ENCODE measurements around the gene PAX2.

The PAX2 gene

GRCh38 chr10:100866575-100867098, 121.3 kb downstream of the PAX2 start:
- H3F3A ChIP-seq (ENCODE audit: insufficient read depth), result no peaks in the 10 kb centered on the region
- H3K36me3 ChIP-seq (ENCODE audit: low read length), result no peaks in the 10 kb centered on the region
- no peak overlapping the region for H3K4me3 ChIP-seq (ENCODE audit: insufficient read depth, low read length, poor library complexity, severe bottlenecking)
- no peak overlapping the region for H3K27ac ChIP-seq (ENCODE audit: low read depth, low read length)
- no peaks in the 10 kb centered on the region for H3K79me2 ChIP-seq (ENCODE audit: insufficient read depth, low read length)
- TF ChIP-seq CTCF (IDR thresholded peaks at IDR 0.05; ENCODE audit: insufficient read depth, low read length, poor library complexity, severe bottlenecking) (no peak), EZH2phosphoT487 (conservative IDR thresholded peaks at IDR 0.05; ENCODE audit: low read length) (no peak)
- H4K20me1 ChIP-seq (ENCODE audit: low read depth, low read length), result no peaks in the 10 kb centered on the region
- no peaks in the 10 kb centered on the region for H3K9me3 ChIP-seq (ENCODE audit: insufficient read depth, low read length)
- H3K27me3 ChIP-seq (ENCODE audit: low read length), result no peaks in the 10 kb centered on the region
- no peak overlapping the region for H2AFZ ChIP-seq (ENCODE audit: low read depth, low read length, severe bottlenecking)
- H3K9ac ChIP-seq (ENCODE audit: low read length), result no peak overlapping the region
- H3K4me2 ChIP-seq (ENCODE audit: low read depth, low read length, poor library complexity, severe bottlenecking), result no peak overlapping the region
- H3K9me2 ChIP-seq (replicated peaks; ENCODE audit: insufficient read depth, low read length), result no peaks in the 10 kb centered on the region

- Histone ChIP-seq H3K4me3 (ENCODE audit: insufficient read depth, low read length, poor library complexity, severe bottlenecking) (no peak overlapping the region), H3K9ac (ENCODE audit: low read length) (no peak overlapping the region), H3K9me2 (replicated peaks; ENCODE audit: insufficient read depth, low read length) (no peaks in the 10 kb centered on the region), H2AFZ (ENCODE audit: low read depth, low read length, severe bottlenecking) (no peak overlapping the region), H3K36me3 (ENCODE audit: low read length) (no peaks in the 10 kb centered on the region), H3K27ac (ENCODE audit: low read depth, low read length) (no peak overlapping the region), H3K79me2 (ENCODE audit: insufficient read depth, low read length) (no peaks in the 10 kb centered on the region), H3K9me3 (ENCODE audit: insufficient read depth, low read length) (no peaks in the 10 kb centered on the region), H3K27me3 (ENCODE audit: low read length) (no peaks in the 10 kb centered on the region), H3K4me2 (ENCODE audit: low read depth, low read length, poor library complexity, severe bottlenecking) (no peak overlapping the region), H3F3A (ENCODE audit: insufficient read depth) (no peaks in the 10 kb centered on the region), H4K20me1 (ENCODE audit: low read depth, low read length) (no peaks in the 10 kb centered on the region)
- TF ChIP-seq EZH2phosphoT487 (conservative IDR thresholded peaks at IDR 0.05; ENCODE audit: low read length) (no peak), CTCF (IDR thresholded peaks at IDR 0.05; ENCODE audit: insufficient read depth, low read length, poor library complexity, severe bottlenecking) (no peak)
Measured at GRCh38 chr10:100867261-100867963, 122.0 kb downstream of the PAX2 start.

GRCh38 chr10:100868382-100868781, 123.0 kb downstream of the PAX2 start:
- H3K36me3 ChIP-seq (ENCODE audit: low read length), result no peaks in the 10 kb centered on the region
- H3K27ac ChIP-seq (ENCODE audit: low read depth, low read length), result no peak overlapping the region
- no peaks in the 10 kb centered on the region for H3K9me2 ChIP-seq (replicated peaks; ENCODE audit: insufficient read depth, low read length)
- H3F3A ChIP-seq (ENCODE audit: insufficient read depth), result no peaks in the 10 kb centered on the region
- no peak for TF ChIP-seq CTCF (IDR thresholded peaks at IDR 0.05; ENCODE audit: insufficient read depth, low read length, poor library complexity, severe bottlenecking)
- TF ChIP-seq EZH2phosphoT487 (conservative IDR thresholded peaks at IDR 0.05; ENCODE audit: low read length), result no peak
- H3K9me3 ChIP-seq (ENCODE audit: insufficient read depth, low read length), result no peaks in the 10 kb centered on the region
- no peaks in the 10 kb centered on the region for H3K27me3 ChIP-seq (ENCODE audit: low read length)
- H3K79me2 ChIP-seq (ENCODE audit: insufficient read depth, low read length), result no peaks in the 10 kb centered on the region
- no peak overlapping the region for H2AFZ ChIP-seq (ENCODE audit: low read depth, low read length, severe bottlenecking)
- H3K9ac ChIP-seq (ENCODE audit: low read length), result no peak overlapping the region
- H4K20me1 ChIP-seq (ENCODE audit: low read depth, low read length), result no peaks in the 10 kb centered on the region
- H3K4me3 ChIP-seq (ENCODE audit: insufficient read depth, low read length, poor library complexity, severe bottlenecking), result no peak overlapping the region
- H3K4me2 ChIP-seq (ENCODE audit: low read depth, low read length, poor library complexity, severe bottlenecking), result no peak overlapping the region
